ENCODE measurements around the gene SIGLEC8. TPM values are rescaled to one million over a fixed set of nuclear protein-coding genes. Genes with fewer than 3 reads are reported as not detected.
"Not testable (repeated sequence)": the region's sequence is repeated elsewhere in the genome, so short reads cannot be mapped to it uniquely, and the experiment has no call there.

SIGLEC8 gene
- total RNA-seq, 1 donor from 2014 or later = 2.1 TPM

DNA sequence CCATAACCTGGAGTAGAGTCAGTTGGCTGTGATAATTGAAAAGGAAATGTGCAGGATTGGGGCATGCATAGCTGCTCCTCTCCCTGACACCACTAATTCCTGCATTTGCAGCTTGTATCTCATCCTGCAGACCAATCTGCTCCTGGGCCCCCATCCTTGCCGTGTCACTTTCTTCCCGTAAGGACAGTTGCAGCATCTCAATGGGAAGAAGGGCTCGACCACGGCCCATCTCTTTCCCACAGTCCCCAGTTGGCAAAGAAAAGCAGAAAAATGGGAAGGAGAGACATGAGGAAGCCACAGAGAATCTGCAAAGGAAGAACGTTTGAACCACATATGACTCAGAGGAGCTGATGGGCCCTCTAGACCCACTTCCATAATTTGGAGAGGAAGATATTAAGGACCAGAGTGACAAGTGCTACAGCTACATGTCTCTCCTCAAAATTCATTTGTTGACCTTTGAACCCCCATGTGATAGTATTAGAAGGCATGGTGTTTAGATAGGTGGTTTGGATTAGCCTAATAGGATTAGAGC is 45.1 kb upstream of the SIGLEC8 start:
- no peak overlapping the region for H3K4me3 ChIP-seq
- TF ChIP-seq, protein P1, sequence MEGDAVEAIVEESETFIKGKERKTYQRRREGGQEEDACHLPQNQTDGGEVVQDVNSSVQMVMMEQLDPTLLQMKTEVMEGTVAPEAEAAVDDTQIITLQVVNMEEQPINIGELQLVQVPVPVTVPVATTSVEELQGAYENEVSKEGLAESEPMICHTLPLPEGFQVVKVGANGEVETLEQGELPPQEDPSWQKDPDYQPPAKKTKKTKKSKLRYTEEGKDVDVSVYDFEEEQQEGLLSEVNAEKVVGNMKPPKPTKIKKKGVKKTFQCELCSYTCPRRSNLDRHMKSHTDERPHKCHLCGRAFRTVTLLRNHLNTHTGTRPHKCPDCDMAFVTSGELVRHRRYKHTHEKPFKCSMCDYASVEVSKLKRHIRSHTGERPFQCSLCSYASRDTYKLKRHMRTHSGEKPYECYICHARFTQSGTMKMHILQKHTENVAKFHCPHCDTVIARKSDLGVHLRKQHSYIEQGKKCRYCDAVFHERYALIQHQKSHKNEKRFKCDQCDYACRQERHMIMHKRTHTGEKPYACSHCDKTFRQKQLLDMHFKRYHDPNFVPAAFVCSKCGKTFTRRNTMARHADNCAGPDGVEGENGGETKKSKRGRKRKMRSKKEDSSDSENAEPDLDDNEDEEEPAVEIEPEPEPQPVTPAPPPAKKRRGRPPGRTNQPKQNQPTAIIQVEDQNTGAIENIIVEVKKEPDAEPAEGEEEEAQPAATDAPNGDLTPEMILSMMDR (IDR thresholded peaks at IDR 0.05) = no peak
- H3K27ac ChIP-seq = no peak overlapping the region
- DNase-seq (no peak), ATAC-seq (peak; percentile 55)
- intact Hi-C loops (cut with DNase I) = no loop called here
- H3K27me3 ChIP-seq = no peaks in the 10 kb centered on the region
- peaks cover 3% of the 10 kb centered on the region for H3K9me3 ChIP-seq
- no peaks in the 10 kb centered on the region for H3K36me3 ChIP-seq
- no peaks in the 10 kb centered on the region for H3K4me1 ChIP-seq

DNA sequence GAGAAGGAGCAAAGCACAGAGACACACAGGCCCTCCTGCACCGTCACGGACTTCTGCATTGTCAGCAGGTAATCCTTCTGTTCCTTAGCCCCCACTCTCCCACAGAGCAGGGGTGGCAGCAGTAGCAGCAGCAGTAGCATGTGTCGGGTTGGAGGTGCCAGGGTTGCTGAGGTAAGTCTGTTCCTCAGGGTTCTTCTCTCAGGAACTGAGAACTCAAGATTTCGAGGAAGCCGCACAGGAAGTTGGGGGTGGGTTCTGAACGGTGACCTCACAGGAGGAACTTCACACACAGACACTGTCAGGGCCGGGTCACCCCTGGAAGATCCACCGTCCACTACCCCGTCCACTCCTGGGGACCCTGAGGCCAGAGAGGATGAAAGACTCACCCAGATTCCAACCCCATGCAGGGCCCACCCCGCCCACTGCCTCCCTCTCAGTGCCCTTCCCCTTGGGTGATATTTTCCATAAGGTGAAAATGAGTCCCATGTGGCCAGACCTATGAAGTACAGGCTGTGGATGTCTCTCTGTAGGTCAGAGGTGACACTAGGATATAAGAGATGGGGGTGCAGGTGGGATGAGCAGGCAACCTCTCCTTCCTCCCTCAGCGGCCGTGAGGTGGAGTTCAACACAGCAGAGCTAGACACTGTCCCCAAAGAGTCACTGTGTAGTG is 43.5 kb upstream of the SIGLEC8 start, which contains the start of gene SIGLEC12:
Gene SIGLEC12, minus strand, starts transcription at position 207 of the 670 bp plus-strand sequence. Its CDS starts 67 bp downstream, at position 140.
- DNase-seq (no peak), ATAC-seq (peak; percentile 78)
- no peak within 1 kb of the TSS for H3K4me3 ChIP-seq
- no peaks in the 10 kb centered on the region for H3K36me3 ChIP-seq
- intact Hi-C loops (cut with DNase I) = no loop called here
- peaks cover 3% of the 10 kb centered on the region for H3K9me3 ChIP-seq
- no peak within 1 kb of the TSS for H3K27ac ChIP-seq
- TF ChIP-seq, protein P1 (IDR thresholded peaks at IDR 0.05) = no peak
- H3K27me3 ChIP-seq = no peaks in the 10 kb centered on the region
- no peaks in the 10 kb centered on the region for H3K4me1 ChIP-seq

DNA sequence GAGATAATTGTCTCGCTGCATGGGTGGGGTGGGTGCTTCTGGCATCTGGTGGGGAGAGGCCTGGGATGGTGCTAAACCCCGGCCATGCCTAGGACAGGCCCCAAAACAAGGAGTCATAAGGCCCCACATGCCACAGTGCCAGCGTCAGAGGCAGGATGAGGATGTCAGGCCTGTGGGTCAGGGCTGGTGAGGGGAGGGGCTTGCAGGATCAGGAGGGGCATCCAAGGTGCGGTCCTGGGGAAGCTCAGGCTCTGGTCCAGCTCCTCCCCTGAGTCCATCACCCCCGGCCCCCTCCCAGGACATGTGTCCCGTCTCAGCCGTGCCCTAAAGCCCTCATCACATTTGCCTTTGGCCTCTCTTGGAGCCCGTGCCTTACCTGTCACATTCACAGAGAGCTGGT is 42.7 kb upstream of the SIGLEC8 start:
- H3K36me3 ChIP-seq; H3K27me3 ChIP-seq; H3K27ac ChIP-seq; ATAC-seq; DNase-seq; H3K9me3 ChIP-seq; intact Hi-C loops (cut with DNase I); H3K4me3 ChIP-seq; H3K4me1 ChIP-seq: not testable (repeated sequence)

DNA sequence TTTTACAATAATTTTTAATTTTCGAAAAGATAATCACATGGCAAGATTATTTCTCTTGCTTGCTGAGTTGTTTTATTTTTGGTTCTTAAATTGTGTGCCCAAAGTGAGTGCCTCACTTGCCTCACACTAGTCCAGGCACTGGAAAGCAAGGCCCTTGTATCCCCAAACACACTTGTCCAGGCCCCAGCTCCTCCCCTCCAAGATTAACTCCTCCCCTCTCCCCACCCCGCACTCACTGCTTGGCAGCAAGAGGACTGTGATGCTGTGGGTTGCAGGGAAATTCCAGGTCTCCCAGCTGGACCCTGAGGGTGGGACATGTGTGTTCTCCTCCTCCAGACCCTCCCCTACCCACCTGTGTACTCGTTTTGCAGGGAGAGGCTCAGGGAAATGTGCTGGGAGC is 39.4 kb upstream of the SIGLEC8 start:
- Histone ChIP-seq H3K27ac (no peak overlapping the region), H3K27me3 (no peaks in the 10 kb centered on the region), H3K4me1 (no peaks in the 10 kb centered on the region), H3K4me3 (no peak overlapping the region), H3K36me3 (no peaks in the 10 kb centered on the region), H3K9me3 (no peaks in the 10 kb centered on the region)
- DNase-seq (no peak), ATAC-seq (no peak)
- TF ChIP-seq, protein P1 (IDR thresholded peaks at IDR 0.05) = no peak
- intact Hi-C loops (cut with DNase I) = no loop called here

DNA sequence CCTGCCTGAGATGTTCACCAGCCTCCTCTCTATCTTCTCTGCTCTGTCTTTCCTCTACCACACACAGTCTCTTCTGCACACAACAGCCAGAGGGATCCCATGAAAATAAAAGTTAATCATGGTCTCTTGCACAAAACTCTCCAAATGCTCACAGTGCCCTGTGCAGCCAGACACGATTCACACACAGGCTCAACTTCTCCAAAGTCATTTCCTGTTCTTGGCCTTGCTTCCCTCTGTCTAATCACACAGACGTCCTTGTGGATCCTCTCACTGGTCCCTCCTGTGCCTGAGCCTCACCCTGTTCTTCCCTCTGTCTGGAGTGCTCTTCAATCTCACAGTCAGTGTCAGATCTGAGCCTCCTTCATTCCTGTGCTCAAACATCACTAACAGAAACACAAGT is 35.5 kb upstream of the SIGLEC8 start:
- H3K27ac ChIP-seq = no peak overlapping the region
- DNase-seq (no peak), ATAC-seq (peak; percentile 78)
- H3K9me3 ChIP-seq = no peaks in the 10 kb centered on the region
- H3K4me1 ChIP-seq = no peaks in the 10 kb centered on the region
- H3K4me3 ChIP-seq = no peak overlapping the region
- no peaks in the 10 kb centered on the region for H3K36me3 ChIP-seq
- no peaks in the 10 kb centered on the region for H3K27me3 ChIP-seq
- intact Hi-C loops (cut with DNase I) = no loop called here
- TF ChIP-seq, protein P1 (IDR thresholded peaks at IDR 0.05) = no peak

DNA sequence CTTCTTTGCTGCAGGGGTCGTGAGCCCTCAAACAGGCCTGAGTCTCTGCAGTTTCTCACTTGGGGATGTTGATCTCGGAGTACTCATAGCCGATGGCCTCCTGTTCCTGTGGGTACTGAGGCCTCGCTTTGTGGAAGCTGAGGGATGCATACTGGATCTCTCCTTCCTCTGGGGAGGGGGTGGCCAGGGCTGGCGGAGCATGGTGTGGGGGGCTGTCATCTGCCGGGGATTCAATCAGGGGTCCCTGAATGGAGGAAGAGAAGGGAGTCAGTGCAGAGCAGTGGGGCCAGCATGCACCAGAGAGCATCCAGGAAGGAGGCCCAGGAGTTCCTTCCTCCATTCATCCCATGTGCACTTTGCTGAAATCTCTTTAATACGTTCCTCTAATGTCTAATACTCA is 33.3 kb upstream of the SIGLEC8 start:
- Histone ChIP-seq H3K9me3 (no peaks in the 10 kb centered on the region), H3K36me3 (no peaks in the 10 kb centered on the region), H3K27ac (no peak overlapping the region), H3K27me3 (peaks cover 4% of the 10 kb centered on the region), H3K4me3 (no peak overlapping the region), H3K4me1 (no peaks in the 10 kb centered on the region)
- TF ChIP-seq, protein P1 (IDR thresholded peaks at IDR 0.05) = no peak
- ATAC-seq (no peak), DNase-seq (no peak)
- intact Hi-C loops (cut with DNase I) = no loop called here

Data from upper lobe of right lung (tissue), 1 donor.